AG09319 (cell line): Measurements from ENCODE around the gene FZD7.

Experiments
- DNase-seq: peaks from one replicate; pipeline ENCODE4 v3.0.0-alpha.2; 2010; ENCODE audit warnings: low read depth; ENCODE audit errors: extremely low read depth
- TF ChIP-seq, protein P1 (sequence below): IDR thresholded peaks from 2 replicates; pipeline ENCODE4 v1.5.1; 2011; ENCODE audit warnings: low read depth, mild to moderate bottlenecking, inconsistent platforms, low read length, moderate library complexity

The FZD7 gene

GRCh38 chr2:202046572-202046971 lies 12.9 kb downstream of the FZD7 start:
- no peak for DNase-seq
- TF ChIP-seq, protein P1, sequence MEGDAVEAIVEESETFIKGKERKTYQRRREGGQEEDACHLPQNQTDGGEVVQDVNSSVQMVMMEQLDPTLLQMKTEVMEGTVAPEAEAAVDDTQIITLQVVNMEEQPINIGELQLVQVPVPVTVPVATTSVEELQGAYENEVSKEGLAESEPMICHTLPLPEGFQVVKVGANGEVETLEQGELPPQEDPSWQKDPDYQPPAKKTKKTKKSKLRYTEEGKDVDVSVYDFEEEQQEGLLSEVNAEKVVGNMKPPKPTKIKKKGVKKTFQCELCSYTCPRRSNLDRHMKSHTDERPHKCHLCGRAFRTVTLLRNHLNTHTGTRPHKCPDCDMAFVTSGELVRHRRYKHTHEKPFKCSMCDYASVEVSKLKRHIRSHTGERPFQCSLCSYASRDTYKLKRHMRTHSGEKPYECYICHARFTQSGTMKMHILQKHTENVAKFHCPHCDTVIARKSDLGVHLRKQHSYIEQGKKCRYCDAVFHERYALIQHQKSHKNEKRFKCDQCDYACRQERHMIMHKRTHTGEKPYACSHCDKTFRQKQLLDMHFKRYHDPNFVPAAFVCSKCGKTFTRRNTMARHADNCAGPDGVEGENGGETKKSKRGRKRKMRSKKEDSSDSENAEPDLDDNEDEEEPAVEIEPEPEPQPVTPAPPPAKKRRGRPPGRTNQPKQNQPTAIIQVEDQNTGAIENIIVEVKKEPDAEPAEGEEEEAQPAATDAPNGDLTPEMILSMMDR: no peak

GRCh38 chr2:202049092-202049728 lies 15.6 kb downstream of the FZD7 start:
- no peak for DNase-seq
- TF ChIP-seq, protein P1: no peak

- DNase-seq: no peak
- TF ChIP-seq, protein P1: no peak
Measured at GRCh38 chr2:202049840-202050239, 16.2 kb downstream of the FZD7 start.

GRCh38 chr2:202050652-202051051 lies 17.0 kb downstream of the FZD7 start:
- no peak for DNase-seq
- TF ChIP-seq, protein P1: no peak

DNA sequence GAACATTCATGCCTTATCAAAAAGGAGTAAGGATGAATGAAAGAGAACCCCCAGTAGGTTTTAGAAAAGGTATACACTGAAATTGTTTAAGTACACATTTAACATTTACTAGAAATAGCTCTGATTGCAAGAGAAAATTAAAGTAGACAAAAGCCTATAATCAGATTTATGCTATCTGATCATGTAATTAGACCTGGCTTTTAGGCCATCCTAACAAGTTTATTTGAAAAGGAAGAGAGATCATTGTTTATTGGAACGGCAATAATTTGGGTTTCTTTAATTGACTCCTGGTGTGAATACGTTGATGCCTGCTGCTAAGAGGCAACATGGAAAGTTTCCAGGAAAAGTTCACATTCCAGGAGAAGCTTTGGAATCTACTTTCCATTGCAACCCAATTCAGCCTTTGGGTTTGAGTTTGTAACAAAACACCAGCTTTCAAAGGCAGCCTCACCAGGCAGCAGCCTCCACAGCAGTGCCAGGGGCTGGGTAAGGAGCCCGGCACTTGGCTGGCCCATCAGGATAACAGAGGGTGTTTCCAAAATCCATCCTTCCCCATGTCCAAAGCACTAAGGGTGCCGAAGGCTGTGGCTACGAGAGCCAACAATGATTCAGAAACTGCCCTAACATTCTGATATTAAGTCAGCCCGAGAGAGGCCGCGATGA lies 18.0 kb downstream of the FZD7 start:
- TF ChIP-seq, protein P1: no peak
- peak; percentile 72 for DNase-seq

DNA sequence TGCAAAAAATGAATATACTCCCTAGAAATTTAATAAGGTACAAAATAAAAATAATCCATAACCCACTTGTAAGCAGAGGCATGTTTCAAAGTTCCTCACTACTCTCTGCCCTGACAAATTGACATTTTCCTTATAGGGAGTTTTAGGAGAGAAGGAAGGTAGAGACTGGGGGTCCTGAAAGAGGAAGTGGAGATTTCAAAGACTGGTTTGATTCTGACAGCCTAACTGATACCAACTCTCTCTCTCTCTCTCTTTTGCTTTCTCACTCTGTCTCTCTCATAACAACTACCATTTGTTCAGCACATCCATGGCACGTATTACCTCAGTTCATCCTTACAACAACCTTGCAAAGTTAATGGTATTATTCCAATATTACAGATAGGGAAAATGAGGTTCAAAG lies 18.6 kb downstream of the FZD7 start:
- TF ChIP-seq, protein P1: no peak
- DNase-seq: no peak

- DNase-seq: no peak
- TF ChIP-seq, protein P1: no peak
Measured at GRCh38 chr2:202054679-202055078, 21.0 kb downstream of the FZD7 start.
